SH-SY5Y (cell line): ENCODE results near the gene ELOVL3.

Experiments used
- GATA2 ChIP-seq: IDR thresholded peaks from 2 replicates; pipeline ENCODE4 v1.6.1; 2011; ENCODE audit warnings: mild to moderate bottlenecking, low read depth, low read length
- GATA3 ChIP-seq: IDR thresholded peaks from 2 replicates; pipeline ENCODE4 v1.6.1; 2011; ENCODE audit warnings: low read depth, mild to moderate bottlenecking, low read length, moderate library complexity

GRCh38 chr10:102185272-102185671 lies 40.8 kb upstream of the ELOVL3 start:
- TF ChIP-seq GATA3 = no peak
- no peak for TF ChIP-seq GATA2
